ENCODE measurements around the gene RLN2. TPM values are rescaled to one million over a fixed set of nuclear protein-coding genes. Genes with fewer than 3 reads are reported as not detected.
A peak's percentile ranks its signal among the peaks of the same experiment; 100 is the strongest.

RLN2 gene
- total and polyA plus RNA-seq, 4 experiments from 2014 or later, result 3.5 to 8.5 (median 6.5) TPM

DNA sequence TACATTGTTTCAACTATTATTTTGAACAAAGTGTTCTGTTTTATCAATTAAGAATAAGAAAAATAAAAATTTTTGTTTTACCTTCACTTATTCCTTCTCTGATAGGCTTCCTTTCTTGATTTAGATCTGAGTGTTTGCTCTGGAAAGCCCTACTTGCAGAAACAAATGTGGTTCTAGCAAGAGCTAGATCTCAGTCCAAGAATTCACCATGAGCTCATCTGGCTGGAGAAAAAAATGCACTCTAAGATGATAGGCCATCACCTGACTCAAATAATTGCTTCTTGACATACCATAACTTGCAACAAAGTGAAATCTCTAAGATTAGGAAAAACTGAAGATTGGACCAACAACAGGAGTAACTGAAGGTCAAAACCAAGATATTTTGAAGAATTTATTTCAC lies 6.3 kb upstream of the RLN2 start:
- H3K27ac ChIP-seq (ENCODE audit: low read depth, low read length), result no peak overlapping the region
- no peak for DNase-seq
- H3K4me3 Mint-ChIP-seq, result no peak overlapping the region
- no peak overlapping the region for H3K27ac Mint-ChIP-seq
- H3K27me3 ChIP-seq (ENCODE audit: insufficient read depth, low read length), result no peaks in the 10 kb centered on the region
- CTCF ChIA-PET (ENCODE audit: partially characterized antibody), result interaction anchor here (1.4 kb wide), 1 partner anchor 10 kb away, joined by 3 read pairs; no protein-coding TSS in a partner anchor
- intact Hi-C loops (cut with micrococcal nuclease), result no loop called here
- peaks cover 14 to 36% of the 10 kb centered on the region in 2 donors for H3K36me3 Mint-ChIP-seq
- H3K9me3 Mint-ChIP-seq, result peaks cover 2 to 17% (median 12%) of the 10 kb centered on the region in 8 donors
- peaks cover 4% of the 10 kb centered on the region for H3K4me1 ChIP-seq (ENCODE audit: insufficient read depth, low read length)
- H3K36me3 ChIP-seq (ENCODE audit: insufficient read depth, low read length), result no peaks in the 10 kb centered on the region
- peaks cover 0 to 2% of the 10 kb centered on the region in 2 donors for H3K27me3 Mint-ChIP-seq
- no peak overlapping the region for H3K4me3 ChIP-seq (ENCODE audit: low read length in 2 of 2)
- POLR2A ChIA-PET (ENCODE audit: partially characterized antibody), result no interaction called here
- peaks cover 0 to 7% of the 10 kb centered on the region in 2 donors for H3K9me3 ChIP-seq (ENCODE audit: control insufficient read depth in 1 of 2, low read length in 2 of 2)
- H3K4me1 Mint-ChIP-seq, result peaks cover 6 to 16% (median 12%) of the 10 kb centered on the region in 4 donors

DNA sequence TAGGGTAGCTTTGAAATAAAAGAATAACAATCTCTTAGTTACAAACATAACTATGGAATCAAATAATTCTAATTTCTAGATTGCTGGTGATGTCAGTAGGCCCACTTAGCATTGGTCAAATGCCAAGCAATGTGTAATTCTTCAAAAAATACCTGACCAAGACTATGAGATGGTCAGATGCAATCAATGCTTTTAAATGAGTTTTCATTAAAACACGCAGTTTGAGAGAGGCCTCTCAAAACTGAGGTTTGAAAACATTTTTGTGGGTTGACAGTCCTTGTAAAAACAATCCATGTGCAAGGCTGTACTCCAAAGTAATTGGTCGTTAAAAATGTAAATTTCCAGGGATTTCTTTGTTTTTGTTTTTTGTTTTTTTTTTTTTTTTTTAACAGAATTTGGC lies 1.2 kb upstream of the RLN2 start:
- H3K4me3 Mint-ChIP-seq, result no peak overlapping the region
- no peak overlapping the region for H3K27ac ChIP-seq (ENCODE audit: low read depth, low read length)
- intact Hi-C loops (cut with micrococcal nuclease), result no loop called here

DNA sequence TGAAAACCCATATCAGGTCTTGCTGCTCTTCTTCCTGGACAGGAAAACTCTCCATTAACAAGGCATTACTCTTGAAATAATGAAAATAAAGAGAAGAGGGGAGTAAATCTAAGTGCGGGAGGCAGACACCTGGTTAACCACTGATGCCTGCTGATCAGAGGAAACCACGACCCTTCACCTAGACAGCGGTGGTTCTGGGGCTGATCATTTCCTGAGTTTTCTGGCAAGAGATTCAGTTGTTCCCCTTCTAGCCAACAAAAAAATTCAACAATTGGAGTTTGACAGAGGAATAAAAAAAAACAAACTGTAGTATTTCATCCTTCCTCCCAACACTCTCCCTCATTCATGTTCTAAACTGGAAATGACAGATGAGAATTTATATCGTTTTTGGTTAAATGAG lies 3.0 kb downstream of the RLN2 start:
- H3K27ac ChIP-seq (ENCODE audit: low read depth, low read length), result no peak overlapping the region
- Mint-ChIP-seq H3K4me1 (peaks cover 16 to 32% (median 24%) of the 10 kb centered on the region in 4 donors), H3K9me3 (peaks cover 0 to 10% (median 4%) of the 10 kb centered on the region in 8 donors), H3K27ac (peak overlapping the region; percentile 26 to 87 (median 74)), H3K4me3 (peak overlapping the region in 7 of 8 donors; percentile 39 to 78 (median 68)), H3K36me3 (peaks cover 4 to 20% of the 10 kb centered on the region in 2 donors), H3K27me3 (no peaks in the 10 kb centered on the region)
- no peak overlapping the region for H3K4me3 ChIP-seq (ENCODE audit: low read length in 2 of 2)
- intact Hi-C loops (cut with micrococcal nuclease), result loop anchor here (2.0 to 5.0 kb wide), 2 partner anchors 13 to 36 kb away; partner anchors contain the start of gene RLN1
- H3K27me3 ChIP-seq (ENCODE audit: insufficient read depth, low read length), result no peaks in the 10 kb centered on the region
- ChIA-PET CTCF (ENCODE audit: partially characterized antibody) (interaction anchor here (1.1 kb wide), 1 partner anchor 123 kb away, joined by 3 read pairs; no protein-coding TSS in a partner anchor), POLR2A (ENCODE audit: partially characterized antibody) (no interaction called here)
- H3K36me3 ChIP-seq (ENCODE audit: insufficient read depth, low read length), result no peaks in the 10 kb centered on the region
- DNase-seq, result peak in 4 of 5 donors; percentile 9 to 26 (median 24)
- H3K4me1 ChIP-seq (ENCODE audit: insufficient read depth, low read length), result peaks cover 25% of the 10 kb centered on the region
- no peaks in the 10 kb centered on the region for H3K9me3 ChIP-seq (ENCODE audit: control insufficient read depth in 1 of 2, low read length in 2 of 2)

More for the DNA sequence above, 1.2 kb upstream of the RLN2 start:
- H3K9me3 Mint-ChIP-seq, result no peaks in the 10 kb centered on the region
- CTCF ChIA-PET (ENCODE audit: partially characterized antibody), result interaction anchor here (0.7 kb wide), 1 partner anchor 307 kb away, joined by 3 read pairs; no protein-coding TSS in a partner anchor
- peaks cover 19 to 41% (median 31%) of the 10 kb centered on the region in 4 donors for H3K4me1 Mint-ChIP-seq
- no peak overlapping the region for H3K27ac Mint-ChIP-seq
- Histone ChIP-seq H3K27me3 (ENCODE audit: insufficient read depth, low read length) (no peaks in the 10 kb centered on the region), H3K9me3 (ENCODE audit: control insufficient read depth in 1 of 2, low read length in 2 of 2) (no peaks in the 10 kb centered on the region), H3K36me3 (ENCODE audit: insufficient read depth, low read length) (no peaks in the 10 kb centered on the region), H3K4me3 (ENCODE audit: low read length in 2 of 2) (no peak overlapping the region), H3K4me1 (ENCODE audit: insufficient read depth, low read length) (peaks cover 27% of the 10 kb centered on the region)
- POLR2A ChIA-PET (ENCODE audit: partially characterized antibody), result no interaction called here
- no peaks in the 10 kb centered on the region for H3K36me3 Mint-ChIP-seq
- H3K27me3 Mint-ChIP-seq, result peaks cover 0 to 2% of the 10 kb centered on the region in 2 donors
- DNase-seq, result no peak

DNA sequence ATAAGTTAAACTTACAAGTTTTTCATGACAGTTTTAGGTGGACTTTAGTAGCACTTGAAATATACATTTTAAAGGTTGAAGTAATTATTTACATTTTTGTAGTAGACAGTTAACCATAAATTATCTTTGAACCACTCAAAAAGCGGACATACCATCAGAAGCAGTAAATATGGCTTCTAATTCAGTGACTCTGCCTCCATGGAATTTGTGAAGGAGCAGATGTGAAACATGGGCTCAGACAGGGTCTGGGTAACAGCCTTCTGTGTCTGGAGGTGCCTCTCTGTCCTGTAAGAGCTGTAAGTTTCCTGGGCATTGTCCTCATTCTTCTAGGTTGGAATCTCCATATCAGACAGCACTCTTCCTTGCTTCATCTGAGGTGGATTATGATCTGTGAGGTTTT lies 12.4 kb downstream of the RLN2 start:
- H3K9me3 Mint-ChIP-seq, result peaks cover 0 to 41% (median 26%) of the 10 kb centered on the region in 8 donors

DNA sequence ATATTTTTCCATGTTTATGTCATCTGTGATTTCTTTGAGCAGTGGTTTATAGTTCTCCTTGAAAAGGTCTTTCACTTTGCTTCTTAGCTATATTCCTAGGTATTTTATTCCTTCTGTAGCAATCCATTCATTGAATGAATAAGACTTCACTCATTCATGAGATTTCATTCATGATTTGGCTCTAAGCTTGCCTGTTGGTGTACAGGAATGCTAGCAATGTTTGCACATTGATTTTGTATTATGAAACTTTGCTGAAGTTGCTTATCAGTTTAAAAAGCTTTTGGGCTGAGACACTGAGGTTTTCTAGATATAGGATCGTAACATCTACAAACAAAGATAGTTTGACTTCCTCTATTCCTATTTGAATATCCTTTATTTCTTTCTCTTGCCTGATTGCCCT lies 15.9 kb downstream of the RLN2 start:
- H3K4me1 ChIP-seq (ENCODE audit: insufficient read depth, low read length), result no peaks in the 10 kb centered on the region
- no peak overlapping the region for H3K4me3 ChIP-seq (ENCODE audit: low read length in 2 of 2)
- Mint-ChIP-seq H3K9me3 (peaks cover 0 to 23% (median 13%) of the 10 kb centered on the region in 8 donors), H3K4me3 (no peak overlapping the region), H3K27ac (no peak overlapping the region), H3K36me3 (peaks cover 3 to 4% of the 10 kb centered on the region in 2 donors), H3K4me1 (peaks cover 0 to 6% (median 4%) of the 10 kb centered on the region in 4 donors), H3K27me3 (peaks cover 0 to 3% of the 10 kb centered on the region in 2 donors)
- intact Hi-C loops (cut with micrococcal nuclease), result no loop called here
- no peaks in the 10 kb centered on the region for H3K9me3 ChIP-seq (ENCODE audit: control insufficient read depth in 1 of 2, low read length in 2 of 2)
- no peak for DNase-seq
- ChIA-PET CTCF (ENCODE audit: partially characterized antibody) (no interaction called here), POLR2A (ENCODE audit: partially characterized antibody) (no interaction called here)
- H3K36me3 ChIP-seq (ENCODE audit: insufficient read depth, low read length), result no peaks in the 10 kb centered on the region
- no peaks in the 10 kb centered on the region for H3K27me3 ChIP-seq (ENCODE audit: insufficient read depth, low read length)
- no peak overlapping the region for H3K27ac ChIP-seq (ENCODE audit: low read depth, low read length)

More for the DNA sequence above, 12.4 kb downstream of the RLN2 start:
- Histone ChIP-seq H3K27ac (ENCODE audit: low read depth, low read length) (no peak overlapping the region), H3K9me3 (ENCODE audit: control insufficient read depth in 1 of 2, low read length in 2 of 2) (no peaks in the 10 kb centered on the region), H3K36me3 (ENCODE audit: insufficient read depth, low read length) (no peaks in the 10 kb centered on the region), H3K4me3 (ENCODE audit: low read length in 2 of 2) (no peak overlapping the region), H3K4me1 (ENCODE audit: insufficient read depth, low read length) (no peaks in the 10 kb centered on the region), H3K27me3 (ENCODE audit: insufficient read depth, low read length) (no peaks in the 10 kb centered on the region)
- H3K4me1 Mint-ChIP-seq, result no peaks in the 10 kb centered on the region
- ChIA-PET POLR2A (ENCODE audit: partially characterized antibody) (no interaction called here), CTCF (ENCODE audit: partially characterized antibody) (no interaction called here)
- H3K27me3 Mint-ChIP-seq, result peaks cover 0 to 3% of the 10 kb centered on the region in 2 donors
- H3K4me3 Mint-ChIP-seq, result no peak overlapping the region
- no peak for DNase-seq
- intact Hi-C loops (cut with micrococcal nuclease), result no loop called here
- H3K27ac Mint-ChIP-seq, result no peak overlapping the region
- peaks cover 23 to 26% of the 10 kb centered on the region in 2 donors for H3K36me3 Mint-ChIP-seq

DNA sequence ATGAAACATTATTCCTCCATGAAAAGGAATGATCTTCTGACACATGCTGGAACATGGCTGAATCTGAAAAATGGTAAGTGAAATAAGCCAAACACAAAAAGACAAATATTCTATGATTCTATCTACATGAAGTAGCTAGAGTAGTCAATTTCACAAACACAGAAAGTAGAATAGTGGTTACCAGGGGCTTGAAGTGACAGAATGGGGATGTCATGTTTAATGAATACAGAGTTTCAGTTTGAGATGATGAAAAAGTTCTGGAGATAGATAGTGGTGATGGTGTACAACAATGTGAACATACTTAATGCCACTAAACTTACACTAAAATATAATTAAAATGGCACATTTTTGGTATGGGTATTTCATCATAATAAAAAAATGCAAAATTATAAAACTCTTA lies 18.3 kb downstream of the RLN2 start:
- no peak overlapping the region for H3K4me3 Mint-ChIP-seq
- no peak for DNase-seq
- peak overlapping the region in 1 of 7 donors; percentile 9 for H3K27ac Mint-ChIP-seq
- Histone ChIP-seq H3K27ac (ENCODE audit: low read depth, low read length) (no peak overlapping the region), H3K27me3 (ENCODE audit: insufficient read depth, low read length) (no peaks in the 10 kb centered on the region), H3K9me3 (ENCODE audit: control insufficient read depth in 1 of 2, low read length in 2 of 2) (no peaks in the 10 kb centered on the region), H3K4me3 (ENCODE audit: low read length in 2 of 2) (no peak overlapping the region), H3K4me1 (ENCODE audit: insufficient read depth, low read length) (no peaks in the 10 kb centered on the region), H3K36me3 (ENCODE audit: insufficient read depth, low read length) (no peaks in the 10 kb centered on the region)
- H3K9me3 Mint-ChIP-seq, result peaks cover 0 to 23% (median 13%) of the 10 kb centered on the region in 8 donors
- peaks cover 0 to 3% of the 10 kb centered on the region in 2 donors for H3K27me3 Mint-ChIP-seq
- H3K36me3 Mint-ChIP-seq, result peaks cover 0 to 1% of the 10 kb centered on the region in 2 donors
- POLR2A ChIA-PET (ENCODE audit: partially characterized antibody), result no interaction called here
- intact Hi-C loops (cut with micrococcal nuclease), result no loop called here
- CTCF ChIA-PET (ENCODE audit: partially characterized antibody), result no interaction called here
- peaks cover 0 to 6% (median 4%) of the 10 kb centered on the region in 4 donors for H3K4me1 Mint-ChIP-seq

DNA sequence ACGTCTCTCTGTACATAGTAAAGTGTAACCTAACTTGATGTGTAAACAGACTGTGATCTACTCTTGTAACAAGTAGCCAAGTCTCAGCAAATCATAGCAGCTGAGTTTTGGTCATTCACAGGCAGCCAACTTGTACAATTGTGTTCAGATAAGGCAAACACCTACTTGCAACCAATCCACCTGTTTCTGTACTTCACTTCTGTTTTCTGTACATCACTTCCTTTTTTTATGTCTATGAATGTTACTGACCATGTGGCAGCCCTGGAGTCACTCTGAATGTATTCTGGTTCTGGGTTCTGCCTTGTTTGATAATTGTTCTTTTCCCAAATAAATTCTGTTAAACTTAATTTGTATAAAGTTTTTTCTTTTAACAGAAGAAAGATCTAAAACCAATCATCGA lies 26.0 kb downstream of the RLN2 start:
- H3K27me3 ChIP-seq (ENCODE audit: insufficient read depth, low read length), result no peaks in the 10 kb centered on the region
- Mint-ChIP-seq H3K27me3 (no peaks in the 10 kb centered on the region), H3K4me3 (no peak overlapping the region), H3K9me3 (peaks cover 0 to 2% (median 0%) of the 10 kb centered on the region in 8 donors), H3K27ac (no peak overlapping the region), H3K4me1 (peaks cover 0 to 2% (median 0%) of the 10 kb centered on the region in 4 donors), H3K36me3 (peaks cover 0 to 4% of the 10 kb centered on the region in 2 donors)
- H3K36me3 ChIP-seq (ENCODE audit: insufficient read depth, low read length), result no peaks in the 10 kb centered on the region
- DNase-seq, result no peak
- CTCF ChIA-PET (ENCODE audit: partially characterized antibody), result no interaction called here
- H3K9me3 ChIP-seq (ENCODE audit: control insufficient read depth in 1 of 2, low read length in 2 of 2), result no peaks in the 10 kb centered on the region
- H3K27ac ChIP-seq (ENCODE audit: low read depth, low read length), result no peak overlapping the region
- no peak overlapping the region for H3K4me3 ChIP-seq (ENCODE audit: low read length in 2 of 2)
- intact Hi-C loops (cut with micrococcal nuclease), result no loop called here
- POLR2A ChIA-PET (ENCODE audit: partially characterized antibody), result no interaction called here
- H3K4me1 ChIP-seq (ENCODE audit: insufficient read depth, low read length), result no peaks in the 10 kb centered on the region
